ENCODE measurements around the gene AQP6.

GRCh38 chr12:49960474-49961110 is 12.2 kb upstream of the AQP6 start:
- no peak for TF ChIP-seq TEAD4 (CRISPR knock-in tag; IDR thresholded peaks at IDR 0.05)
- no peak for TF ChIP-seq CTCF (IDR thresholded peaks at IDR 0.05)
- no peak for TF ChIP-seq ZNF263 (CRISPR knock-in tag; IDR thresholded peaks at IDR 0.05; ENCODE audit: low read depth)
- TF ChIP-seq NR2C2 (CRISPR knock-in tag; IDR thresholded peaks at IDR 0.05): no peak
- TF ChIP-seq, protein P1, sequence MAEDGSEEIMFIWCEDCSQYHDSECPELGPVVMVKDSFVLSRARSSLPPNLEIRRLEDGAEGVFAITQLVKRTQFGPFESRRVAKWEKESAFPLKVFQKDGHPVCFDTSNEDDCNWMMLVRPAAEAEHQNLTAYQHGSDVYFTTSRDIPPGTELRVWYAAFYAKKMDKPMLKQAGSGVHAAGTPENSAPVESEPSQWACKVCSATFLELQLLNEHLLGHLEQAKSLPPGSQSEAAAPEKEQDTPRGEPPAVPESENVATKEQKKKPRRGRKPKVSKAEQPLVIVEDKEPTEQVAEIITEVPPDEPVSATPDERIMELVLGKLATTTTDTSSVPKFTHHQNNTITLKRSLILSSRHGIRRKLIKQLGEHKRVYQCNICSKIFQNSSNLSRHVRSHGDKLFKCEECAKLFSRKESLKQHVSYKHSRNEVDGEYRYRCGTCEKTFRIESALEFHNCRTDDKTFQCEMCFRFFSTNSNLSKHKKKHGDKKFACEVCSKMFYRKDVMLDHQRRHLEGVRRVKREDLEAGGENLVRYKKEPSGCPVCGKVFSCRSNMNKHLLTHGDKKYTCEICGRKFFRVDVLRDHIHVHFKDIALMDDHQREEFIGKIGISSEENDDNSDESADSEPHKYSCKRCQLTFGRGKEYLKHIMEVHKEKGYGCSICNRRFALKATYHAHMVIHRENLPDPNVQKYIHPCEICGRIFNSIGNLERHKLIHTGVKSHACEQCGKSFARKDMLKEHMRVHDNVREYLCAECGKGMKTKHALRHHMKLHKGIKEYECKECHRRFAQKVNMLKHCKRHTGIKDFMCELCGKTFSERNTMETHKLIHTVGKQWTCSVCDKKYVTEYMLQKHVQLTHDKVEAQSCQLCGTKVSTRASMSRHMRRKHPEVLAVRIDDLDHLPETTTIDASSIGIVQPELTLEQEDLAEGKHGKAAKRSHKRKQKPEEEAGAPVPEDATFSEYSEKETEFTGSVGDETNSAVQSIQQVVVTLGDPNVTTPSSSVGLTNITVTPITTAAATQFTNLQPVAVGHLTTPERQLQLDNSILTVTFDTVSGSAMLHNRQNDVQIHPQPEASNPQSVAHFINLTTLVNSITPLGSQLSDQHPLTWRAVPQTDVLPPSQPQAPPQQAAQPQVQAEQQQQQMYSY (CRISPR knock-in tag; IDR thresholded peaks at IDR 0.05): no peak
- TF ChIP-seq TP53 (CRISPR knock-in tag; IDR thresholded peaks at IDR 0.05): no peak
- no peak for TF ChIP-seq IRF2 (CRISPR knock-in tag; IDR thresholded peaks at IDR 0.05; ENCODE audit: borderline replicate concordance, low read depth)
- TF ChIP-seq, protein P2, sequence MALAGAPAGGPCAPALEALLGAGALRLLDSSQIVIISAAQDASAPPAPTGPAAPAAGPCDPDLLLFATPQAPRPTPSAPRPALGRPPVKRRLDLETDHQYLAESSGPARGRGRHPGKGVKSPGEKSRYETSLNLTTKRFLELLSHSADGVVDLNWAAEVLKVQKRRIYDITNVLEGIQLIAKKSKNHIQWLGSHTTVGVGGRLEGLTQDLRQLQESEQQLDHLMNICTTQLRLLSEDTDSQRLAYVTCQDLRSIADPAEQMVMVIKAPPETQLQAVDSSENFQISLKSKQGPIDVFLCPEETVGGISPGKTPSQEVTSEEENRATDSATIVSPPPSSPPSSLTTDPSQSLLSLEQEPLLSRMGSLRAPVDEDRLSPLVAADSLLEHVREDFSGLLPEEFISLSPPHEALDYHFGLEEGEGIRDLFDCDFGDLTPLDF (CRISPR knock-in tag; IDR thresholded peaks at IDR 0.05): no peak
- TF ChIP-seq GRHL2 (CRISPR knock-in tag; IDR thresholded peaks at IDR 0.05; ENCODE audit: insufficient replicate concordance, severe bottlenecking): no peak
- TF ChIP-seq MLX (CRISPR knock-in tag; IDR thresholded peaks at IDR 0.05): no peak

Measured in WTC11 (cell line).